Head of caudate nucleus (tissue), 42 donors: ENCODE measurements around the gene ITGB3BP.
"Not testable (repeated sequence)": the region's sequence is repeated elsewhere in the genome, so short reads cannot be mapped to it uniquely, and the experiment has no call there.

Experiments used
- DNase-seq, 42 donors: peaks; one replicate each; pipeline versions ENCODE4 v3.0.0 to v3.0.0-alpha.2; 2020 to 2021; ENCODE audit warnings: mixed read lengths in 7 of 42
- intact Hi-C: fragments of 100-400 bp; cut with DNase I; formaldehyde crosslinking; loops from one replicate; pipeline ENCODE4 v1.15.0; 2022

The ITGB3BP gene, protein sequence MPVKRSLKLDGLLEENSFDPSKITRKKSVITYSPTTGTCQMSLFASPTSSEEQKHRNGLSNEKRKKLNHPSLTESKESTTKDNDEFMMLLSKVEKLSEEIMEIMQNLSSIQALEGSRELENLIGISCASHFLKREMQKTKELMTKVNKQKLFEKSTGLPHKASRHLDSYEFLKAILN

DNA sequence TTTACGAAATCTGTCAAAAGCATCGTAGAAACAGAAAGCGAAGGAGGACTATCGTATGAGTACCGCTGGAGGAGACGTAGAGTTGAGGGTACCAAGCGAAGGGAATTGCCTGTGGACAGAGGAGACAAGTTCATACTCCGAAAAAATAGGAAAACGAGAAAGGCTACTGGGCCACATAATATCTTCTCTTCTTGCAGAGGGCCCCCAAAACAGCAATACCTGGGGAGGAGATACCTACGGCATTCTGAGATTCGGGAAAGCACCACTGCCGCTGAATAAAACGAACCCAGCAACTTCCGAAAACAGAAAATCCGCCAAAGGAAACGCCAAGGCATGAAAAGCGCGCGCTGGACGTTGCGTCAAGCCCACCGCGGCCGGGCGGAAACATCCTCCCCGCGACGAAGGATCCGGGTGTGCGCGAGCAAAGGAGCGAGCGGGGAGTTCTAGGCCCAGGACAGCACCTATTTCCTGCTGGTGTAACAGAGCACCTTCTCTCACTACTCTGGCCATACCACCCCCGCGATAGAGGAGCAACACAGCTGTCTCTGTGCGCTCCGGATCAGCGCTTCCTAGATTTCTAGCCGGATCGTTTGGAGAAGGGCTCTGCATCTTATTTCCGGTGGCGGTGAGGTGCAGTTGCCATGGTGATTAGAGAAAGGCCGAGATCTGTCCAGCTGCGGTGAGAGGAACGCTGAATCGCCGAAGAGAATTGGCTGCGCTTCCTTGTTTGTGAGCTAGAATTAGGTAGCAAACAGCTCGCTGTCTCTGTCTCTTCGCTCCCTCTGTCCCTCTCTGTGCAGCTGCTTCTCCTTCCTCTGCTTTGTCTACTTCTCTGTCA lies at the start of gene ITGB3BP, which contains the start of gene EFCAB7:
Gene ITGB3BP (minus strand): TSS at position 335 of the 838 bp plus-strand sequence. CDS start 92 bp downstream, at position 243.
Gene EFCAB7 (plus strand): TSS at position 635 of the 838 bp plus-strand sequence. CDS start 2,048 bp downstream, outside the sequence.
- intact Hi-C loops: no loop called here
- peak; percentile 77 to 93 (median 86) for DNase-seq

DNA sequence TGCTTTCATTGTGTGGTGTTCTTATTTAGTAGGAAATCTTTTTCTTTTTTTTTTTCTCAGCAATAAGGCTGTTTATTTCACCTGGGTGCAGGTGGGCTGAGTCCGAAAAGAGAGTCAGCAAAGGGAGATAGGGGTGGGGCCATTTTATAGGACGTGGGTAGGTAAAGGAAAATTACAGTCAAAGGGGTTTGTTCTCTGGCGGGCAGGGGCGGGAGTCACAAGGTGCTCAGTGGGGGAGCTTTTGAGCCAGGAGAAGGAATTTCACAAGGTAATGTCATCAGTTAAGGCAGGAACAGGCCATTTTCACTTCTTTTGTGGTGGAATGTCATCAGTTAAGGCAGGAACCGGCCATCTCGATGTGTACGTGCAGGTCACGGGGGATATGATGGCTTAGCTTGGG lies 49.7 kb upstream of the ITGB3BP start:
- DNase-seq, intact Hi-C loops: not testable (repeated sequence)

DNA sequence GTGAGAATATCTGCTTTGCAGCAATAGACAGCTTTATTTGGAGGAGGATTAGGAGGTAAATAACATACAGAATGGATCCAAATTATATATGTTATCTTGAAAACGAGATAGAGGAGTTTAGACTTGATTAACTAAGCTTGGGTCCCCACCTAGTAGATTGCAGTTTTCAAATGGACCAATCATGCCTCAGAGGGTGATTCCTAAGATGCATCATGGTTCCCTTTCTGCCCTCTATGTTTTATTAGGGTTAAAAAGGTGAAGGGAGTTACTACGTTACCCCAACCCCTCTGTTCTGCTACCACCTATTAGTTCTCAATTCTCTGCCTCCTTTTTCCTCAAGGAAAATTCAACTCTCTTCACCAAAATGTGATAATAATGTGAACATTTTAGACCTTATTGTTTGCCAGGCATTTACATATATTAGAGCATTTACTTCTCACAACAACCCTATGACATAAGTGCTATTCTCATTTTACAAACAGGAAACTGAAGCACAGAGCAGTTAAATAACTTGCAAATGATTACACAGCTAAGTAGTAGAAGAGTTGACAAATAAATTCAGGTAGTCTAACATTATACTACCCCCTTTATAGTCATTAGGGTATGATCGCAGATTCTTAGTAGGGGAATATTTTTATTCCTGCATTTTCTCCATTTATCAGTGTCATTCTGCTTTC lies 46.8 kb upstream of the ITGB3BP start:
- DNase-seq: no peak
- intact Hi-C loops: no loop called here

DNA sequence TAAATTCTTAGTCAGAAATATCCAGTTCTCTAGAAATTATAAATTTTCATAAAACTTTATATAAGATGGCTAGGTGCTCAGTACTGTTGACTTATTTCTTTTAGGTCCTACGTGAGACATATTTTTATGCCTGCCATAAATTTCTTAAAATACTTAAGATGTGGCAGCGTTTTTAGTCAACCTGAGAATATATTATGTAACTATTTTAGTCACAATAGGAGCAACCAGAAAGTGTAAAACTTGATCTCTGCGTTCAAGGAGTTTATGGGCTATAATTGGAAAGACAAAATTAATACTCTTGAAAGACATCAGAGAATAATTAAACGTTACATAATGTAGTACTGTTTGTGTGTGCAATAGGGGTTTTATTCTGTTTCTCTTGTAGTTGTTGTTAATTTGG lies 46.0 kb upstream of the ITGB3BP start:
- DNase-seq: no peak
- intact Hi-C loops: no loop called here

DNA sequence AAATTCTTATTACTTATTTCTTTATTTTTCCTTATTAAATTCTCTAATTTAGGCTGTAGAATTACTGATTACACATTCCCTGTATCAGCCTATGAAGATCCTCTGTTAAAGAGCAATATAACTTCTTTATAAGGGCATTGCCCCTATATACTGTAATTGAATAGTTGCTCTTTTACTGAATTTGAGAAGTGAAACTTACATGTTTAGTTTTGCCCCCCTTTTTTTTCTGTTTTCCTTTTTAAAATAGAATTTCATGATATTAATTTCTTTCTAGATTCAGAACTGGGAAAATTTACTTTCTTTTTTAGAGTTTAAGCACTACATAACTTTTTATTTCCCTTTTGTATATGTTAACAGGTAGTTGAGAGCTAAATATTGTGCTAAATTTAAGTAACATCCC lies 40.7 kb upstream of the ITGB3BP start:
- intact Hi-C loops: no loop called here
- DNase-seq: no peak

DNA sequence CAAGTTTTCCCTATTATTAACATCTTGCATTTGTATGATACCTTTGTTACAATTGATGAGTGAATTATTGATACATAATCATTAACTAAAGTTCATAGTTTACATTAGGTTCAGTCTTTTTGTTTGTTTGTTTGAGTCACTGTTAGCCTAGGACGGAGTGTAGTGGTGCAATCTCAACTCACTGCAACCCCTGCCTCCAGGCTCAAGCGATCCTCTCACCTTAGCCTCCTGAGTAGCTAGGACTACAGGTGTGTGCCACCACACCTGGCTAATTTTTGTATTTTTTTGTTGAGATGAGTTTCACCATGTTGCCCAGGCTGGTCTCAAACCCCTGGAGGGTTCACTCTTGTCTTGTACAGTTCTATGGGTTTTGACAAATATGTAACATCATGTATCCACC lies 36.3 kb upstream of the ITGB3BP start:
- DNase-seq: no peak
- intact Hi-C loops: no loop called here

DNA sequence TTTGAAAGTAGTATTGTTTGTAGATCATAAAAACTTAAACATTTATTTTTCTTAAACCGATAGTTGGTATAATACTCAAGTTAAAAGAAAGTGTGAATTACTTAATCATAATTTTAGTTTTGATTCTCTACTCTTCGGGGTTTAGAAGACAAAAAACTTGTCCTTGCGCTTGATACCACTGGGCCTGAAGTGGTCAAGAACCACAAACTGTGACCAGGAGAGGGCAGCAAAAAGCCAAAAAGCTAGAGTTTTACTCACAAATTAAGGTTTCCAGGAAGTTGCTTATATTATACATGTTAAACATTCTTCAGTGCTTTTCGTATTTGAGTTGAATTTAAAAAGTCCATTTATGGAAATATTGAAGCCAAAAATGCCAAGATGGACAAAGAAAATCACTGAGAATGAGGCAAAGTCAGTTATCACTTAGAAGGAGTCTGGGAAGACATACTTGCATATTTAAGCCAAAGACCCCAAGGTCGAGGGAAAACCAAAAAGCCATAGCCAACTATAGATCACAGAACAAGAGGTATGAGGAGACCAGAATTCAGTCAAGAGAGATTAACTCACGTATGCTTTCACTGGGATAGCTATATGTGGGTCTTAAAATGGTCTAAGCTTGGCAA lies 34.5 kb upstream of the ITGB3BP start:
- peak in 18 of 42 donors; percentile 8 to 76 (median 28) for DNase-seq
- intact Hi-C loops: no loop called here

DNA sequence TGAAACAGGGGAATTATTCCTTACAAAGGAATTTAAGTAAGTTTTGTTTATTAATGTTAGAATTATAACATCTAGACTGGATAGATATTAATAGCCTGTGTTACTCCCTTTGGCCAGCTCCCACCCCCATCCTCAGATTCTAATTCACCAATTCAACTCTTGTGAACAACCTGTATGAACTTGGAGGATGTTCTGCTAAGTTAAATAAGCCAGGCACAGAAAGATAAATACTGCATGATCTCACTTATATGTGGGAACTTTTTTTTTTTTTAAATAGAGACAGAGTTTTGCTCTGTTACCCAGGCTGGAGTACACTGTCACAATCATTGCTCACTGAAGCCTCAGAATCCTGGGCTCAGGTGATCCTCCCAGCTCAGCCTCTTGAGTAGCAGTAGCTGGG lies 32.5 kb upstream of the ITGB3BP start:
- intact Hi-C loops: no loop called here
- no peak for DNase-seq

DNA sequence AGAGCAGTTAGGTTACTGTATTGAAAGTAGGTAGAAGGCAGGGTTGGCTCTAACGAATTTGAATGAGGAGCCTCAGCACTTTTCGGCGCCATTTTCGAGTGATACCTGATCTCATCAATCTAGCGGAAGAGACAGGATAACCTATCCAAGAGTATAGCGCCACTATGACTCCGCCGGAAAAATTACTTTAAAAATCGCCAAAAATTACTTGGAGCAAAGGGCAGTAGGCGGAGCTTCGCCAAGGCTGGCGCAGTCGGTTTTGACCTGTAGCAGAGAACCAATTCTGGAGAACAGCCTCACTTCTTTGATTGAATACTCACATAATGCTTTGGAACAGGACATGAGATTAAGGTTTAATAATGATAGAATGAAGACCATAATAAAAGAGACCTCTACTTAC lies 25.9 kb upstream of the ITGB3BP start:
- intact Hi-C loops: no loop called here
- no peak for DNase-seq

DNA sequence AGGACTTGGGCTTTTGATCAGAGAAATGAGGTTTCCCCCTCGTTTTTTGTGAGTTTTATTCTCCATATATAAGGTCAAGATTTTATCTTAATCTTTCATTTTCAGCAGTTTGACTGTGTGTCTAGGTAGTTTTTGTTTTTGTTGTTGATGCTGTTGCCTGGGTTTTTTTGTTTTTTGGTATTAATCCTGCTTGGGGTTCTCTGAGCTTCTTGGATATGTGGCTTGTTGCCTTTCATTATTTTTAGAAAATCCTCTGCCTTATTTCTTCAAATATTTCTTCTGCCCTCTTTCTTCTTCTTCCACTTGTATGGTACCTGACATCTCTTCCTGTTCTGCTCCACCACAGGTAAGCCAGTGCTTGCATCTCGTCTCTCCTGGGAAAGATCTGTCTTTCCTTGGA lies 25.3 kb upstream of the ITGB3BP start:
- intact Hi-C loops: no loop called here
- DNase-seq: no peak

DNA sequence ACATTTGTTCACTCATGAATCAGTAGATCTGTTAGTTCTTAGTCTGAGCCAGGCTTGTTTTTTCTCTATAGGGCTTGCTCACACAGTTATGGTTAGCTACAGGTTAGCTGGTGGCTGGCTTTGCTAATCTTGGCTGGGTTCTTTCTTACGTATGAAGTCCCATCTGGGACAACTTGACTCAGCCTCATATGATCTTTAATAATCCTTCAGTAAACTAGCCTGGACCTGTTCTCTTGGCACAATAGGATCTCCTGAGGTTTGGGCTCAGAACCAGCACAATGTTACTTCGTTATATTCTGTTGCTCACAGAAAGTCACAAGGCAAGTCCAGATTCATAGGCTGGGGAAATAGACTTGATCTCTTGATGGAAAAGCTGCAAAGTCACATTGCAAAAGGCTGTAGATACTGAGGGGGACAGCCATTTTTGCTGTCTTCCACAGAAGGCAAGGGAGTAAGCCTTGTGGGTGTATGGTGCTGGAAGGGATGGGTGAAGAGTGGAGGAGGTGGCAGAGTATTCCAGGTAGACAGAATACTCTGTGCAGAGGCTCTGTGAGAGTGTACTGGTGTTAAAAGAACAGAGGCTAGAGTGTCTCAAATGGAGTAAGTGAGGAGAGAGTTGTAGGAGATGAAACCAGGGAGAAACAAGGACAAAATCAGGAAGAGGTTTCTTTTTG lies 24.7 kb upstream of the ITGB3BP start:
- intact Hi-C loops: no loop called here
- peak in 3 of 42 donors; percentile 3 to 40 (median 23) for DNase-seq

DNA sequence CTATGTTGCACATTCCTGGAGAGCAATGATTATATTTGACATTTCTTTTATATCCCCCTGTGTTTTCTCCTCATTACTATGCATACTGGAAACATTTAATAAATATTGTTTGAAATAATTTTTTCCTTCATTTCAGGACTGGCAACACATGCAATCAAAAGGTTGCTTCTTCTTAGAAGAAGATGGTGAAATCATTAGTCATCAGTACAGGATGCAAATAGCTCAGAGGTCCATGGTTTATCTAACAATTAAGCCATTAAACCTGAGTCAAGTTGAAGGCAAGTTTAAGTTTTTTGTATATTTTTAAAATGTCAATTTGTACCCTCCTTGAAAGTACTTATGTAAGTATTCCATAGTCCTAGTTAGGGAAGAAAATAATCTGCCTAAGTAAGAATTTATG lies 22.8 kb upstream of the ITGB3BP start:
- intact Hi-C loops: no loop called here
- no peak for DNase-seq

DNA sequence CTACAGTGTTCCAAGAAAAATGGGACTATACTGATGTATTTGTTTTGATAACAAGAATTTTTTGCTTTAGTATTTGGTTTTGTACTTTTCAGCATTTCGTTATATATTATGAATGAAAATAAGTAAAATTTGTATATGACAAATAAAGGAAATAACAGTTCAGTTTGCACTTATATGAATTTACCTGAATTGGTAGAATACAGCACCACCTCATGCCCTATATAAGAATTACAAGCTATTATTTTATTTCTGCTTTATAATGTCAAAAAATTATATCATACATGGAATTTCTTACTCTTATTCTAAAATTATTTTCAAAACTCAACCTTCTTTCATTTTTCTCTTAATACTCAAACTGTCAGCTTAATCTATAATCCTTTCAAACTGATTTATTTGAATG lies 14.9 kb upstream of the ITGB3BP start:
- intact Hi-C loops: no loop called here
- no peak for DNase-seq

DNA sequence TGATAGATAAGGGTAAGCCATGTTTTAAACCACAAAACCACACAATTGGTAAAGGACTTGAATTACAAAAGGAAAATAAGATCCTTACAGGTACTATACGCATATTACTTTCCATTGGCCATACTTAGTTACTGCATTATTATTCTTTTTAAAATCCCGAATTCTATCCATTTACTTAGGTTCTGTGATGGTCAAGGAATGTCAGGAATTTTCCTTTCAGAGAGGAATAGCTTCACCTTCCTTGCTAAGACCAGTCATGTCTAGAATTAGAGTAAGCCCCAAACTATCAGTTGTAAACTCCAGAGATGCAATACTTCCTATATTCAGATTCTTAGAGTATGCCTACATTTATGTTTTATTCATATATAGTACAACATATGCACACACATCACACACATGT lies 14.0 kb upstream of the ITGB3BP start:
- intact Hi-C loops: no loop called here
- DNase-seq: no peak

DNA sequence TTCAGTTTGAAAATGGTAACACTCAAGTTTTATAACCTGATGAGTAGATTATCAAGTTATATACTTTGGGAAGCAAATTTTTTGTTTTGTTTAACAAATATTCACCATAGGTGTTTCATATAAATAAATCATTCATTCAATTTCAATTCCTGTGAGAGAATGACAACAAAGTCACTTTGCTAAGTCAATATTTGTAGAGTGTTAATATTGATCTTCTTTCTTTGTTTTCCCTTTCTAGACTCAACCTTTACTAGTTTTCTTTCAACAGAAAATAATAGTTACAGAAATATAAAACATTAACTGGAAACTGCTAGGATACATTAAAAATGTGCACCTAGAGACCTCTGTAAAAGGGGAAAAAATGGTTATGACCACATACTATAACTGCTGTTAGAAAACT lies 11.4 kb upstream of the ITGB3BP start:
- no peak for DNase-seq
- intact Hi-C loops: no loop called here

DNA sequence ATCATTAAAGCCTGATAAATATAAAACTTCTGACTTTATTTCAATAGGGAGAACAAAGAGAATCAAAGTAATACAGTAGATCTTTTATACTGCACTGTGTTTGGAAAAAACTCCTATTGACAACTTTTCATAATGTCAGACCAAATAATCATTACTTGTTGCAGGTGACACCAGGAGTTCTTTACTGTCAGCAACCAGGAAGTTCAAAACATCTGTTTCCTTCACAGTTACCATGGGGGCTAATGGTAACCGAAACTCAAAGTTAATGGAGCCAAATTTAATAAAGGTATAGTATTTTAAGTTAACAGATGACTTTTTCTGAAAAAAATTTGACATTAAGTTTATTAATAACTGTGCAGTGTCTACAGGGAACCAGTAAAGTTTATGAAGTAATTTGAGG lies 10.9 kb upstream of the ITGB3BP start:
- no peak for DNase-seq
- intact Hi-C loops: no loop called here

DNA sequence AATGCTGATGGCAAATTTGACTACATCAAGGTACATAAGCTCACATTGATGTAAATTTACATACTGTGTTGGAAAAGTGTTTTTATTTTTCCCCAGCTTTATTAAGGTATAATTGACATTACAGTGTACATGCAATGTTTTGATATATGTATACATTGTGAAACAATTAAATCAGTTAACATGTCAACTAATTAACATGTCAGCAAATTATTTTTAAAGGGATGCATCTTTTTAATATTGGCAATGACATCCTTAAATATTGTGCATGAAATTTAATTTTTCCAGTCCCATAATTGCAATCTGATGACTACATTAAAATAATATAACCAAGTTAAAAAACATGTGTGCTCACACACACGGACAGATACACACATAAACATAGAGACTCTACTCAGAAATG lies 9.7 kb upstream of the ITGB3BP start:
- DNase-seq: no peak
- intact Hi-C loops: no loop called here

DNA sequence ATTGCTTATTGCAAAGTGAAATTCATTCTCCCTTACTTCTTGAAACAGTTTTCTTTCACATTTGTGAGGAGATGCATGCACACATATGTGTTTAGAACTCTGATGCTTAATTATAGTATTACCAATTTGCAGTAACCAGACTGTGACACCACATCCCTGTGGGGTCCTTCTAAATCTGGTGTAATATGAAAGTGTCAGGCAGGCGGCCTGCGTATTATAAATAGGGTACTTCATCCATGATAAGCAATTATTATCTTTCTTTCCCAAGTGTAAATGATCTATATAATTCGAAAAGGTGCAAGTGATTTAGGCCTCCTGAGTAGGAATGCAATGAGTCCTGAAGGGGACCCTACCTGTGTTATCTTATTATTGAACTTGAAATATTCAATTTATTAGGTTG lies 1.2 kb upstream of the ITGB3BP start:
- DNase-seq: no peak
- intact Hi-C loops: no loop called here

DNA sequence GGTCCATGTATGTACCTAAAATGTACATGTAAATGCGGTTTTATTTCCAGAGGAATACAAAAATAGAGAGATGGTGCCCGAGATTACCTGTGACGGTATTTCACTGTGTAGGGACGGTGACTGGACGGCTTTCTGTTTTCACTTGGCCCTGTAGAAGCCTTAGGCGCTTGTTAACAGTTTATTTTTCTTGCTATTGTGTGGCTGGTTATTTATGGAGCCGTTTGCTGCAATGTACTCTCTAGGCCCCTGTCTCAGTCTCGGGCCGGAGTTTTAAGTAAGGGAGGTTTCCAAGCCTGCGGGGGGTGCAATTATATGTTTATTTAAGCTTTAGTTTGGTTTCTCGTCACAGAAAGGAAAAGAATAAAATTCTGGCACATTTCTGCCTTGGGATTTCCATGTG lies 713 bp upstream of the ITGB3BP start:
- DNase-seq: peak in 13 of 42 donors; percentile 3 to 45 (median 10)
- intact Hi-C loops: no loop called here
